Caco-2 (cell line): ENCODE data around the gene IFT81. TPM values are rescaled to one million over a fixed set of nuclear protein-coding genes. Genes with fewer than 3 reads are reported as not detected.

Experiments
- BruUV-seq: library from RNA; stranded (reverse); fragments of 400-500 nt; replicated peaks from 2 replicates; lab custom pipeline; 2021; lab: Mats Ljungman, UMichigan
- CTCF ChIA-PET: fragments of 300-600 bp; sonication (Branson Sonifier 250); formaldehyde crosslinking; loops from one replicate; lab custom pipeline; 2022; ENCODE audit warnings: antibody characterized with exemption; lab: Charles Lee
- POLR2A ChIA-PET: fragments of 300-600 bp; sonication (Branson Sonifier 250); formaldehyde crosslinking; loops from one replicate; lab custom pipeline; 2022; ENCODE audit warnings: antibody characterized with exemption; lab: Charles Lee
- DNase-seq, 2 experiments: peaks; one replicate each; pipeline versions ENCODE4 v3.0.0 to v3.0.0-alpha.2; 2020 to 2022
- H3K27me3 ChIP-seq: replicated peaks from 2 replicates; pipeline ENCODE4 v1.6.0; 2011; ENCODE audit warnings: low read length; ENCODE audit not compliant: control insufficient read depth, insufficient read depth
- H3K36me3 ChIP-seq: 2 replicates; pipeline ENCODE4 v1.5.1; 2011; ENCODE audit warnings: low read length; ENCODE audit not compliant: control insufficient read depth, insufficient read depth
- H3K4me1 ChIP-seq: fragments of 250-450 bp; sonication (Bioruptor Pico); 2 replicates; pipeline ENCODE4 v1.5.1; 2020; ENCODE audit warnings: mild to moderate bottlenecking
- H3K4me3 ChIP-seq: 2 replicates; pipeline ENCODE4 v1.5.1; 2011; ENCODE audit warnings: low read depth, mild to moderate bottlenecking, control low read depth, low read length
- H3K9me3 ChIP-seq: fragments of 250-450 bp; sonication (Bioruptor Pico); 2 replicates; pipeline ENCODE4 v1.5.1; 2020; ENCODE audit warnings: mild to moderate bottlenecking, moderate library complexity
- H3K27ac Mint-ChIP-seq: one replicate; pipeline ENCODE4 v1.8.0; 2022; ENCODE audit warnings: mixed read lengths; ENCODE audit not compliant: unreplicated experiment
- H3K27me3 Mint-ChIP-seq: one replicate; pipeline ENCODE4 v1.8.0; 2022; ENCODE audit warnings: mixed read lengths; ENCODE audit not compliant: insufficient read depth, unreplicated experiment
- H3K36me3 Mint-ChIP-seq: one replicate; pipeline ENCODE4 v1.8.0; 2022; ENCODE audit warnings: mild to moderate bottlenecking, mixed read lengths; ENCODE audit not compliant: insufficient read depth, unreplicated experiment
- H3K4me1 Mint-ChIP-seq: one replicate; pipeline ENCODE4 v1.8.0; 2022; ENCODE audit warnings: low read depth, mixed read lengths; ENCODE audit not compliant: unreplicated experiment
- H3K4me3 Mint-ChIP-seq: one replicate; pipeline ENCODE4 v1.8.0; 2022; ENCODE audit warnings: mild to moderate bottlenecking, moderate library complexity, mixed read lengths; ENCODE audit not compliant: unreplicated experiment
- H3K9me3 Mint-ChIP-seq: one replicate; pipeline ENCODE4 v1.8.0; 2022; ENCODE audit warnings: mixed read lengths; ENCODE audit not compliant: unreplicated experiment
- intact Hi-C: fragments of 100-400 bp; cut with micrococcal nuclease; formaldehyde crosslinking; loops from one replicate; pipeline ENCODE4 v1.10.0; 2022; ENCODE audit not compliant: unreplicated experiment
- total RNA-seq: library from RNA; stranded (reverse); gene quantifications from 2 replicates; pipeline ENCODE4 v1.2.3, GENCODE V29; 2022
- TF ChIP-seq, protein P1 (sequence below), 2 experiments: fragments of 200-600 bp in 1 of 2; IDR thresholded peaks; 1 replicate in 1 of 2; 2 replicates in 1 of 2; pipeline versions ENCODE4 v1.5.1 to v1.8.0; 2011 to 2022; ENCODE audit warnings: antibody characterized with exemption in 1 of 2, control low read depth in 1 of 2, inconsistent platforms in 1 of 2, low read depth in 1 of 2, low read length in 1 of 2, mild to moderate bottlenecking in 1 of 2, moderate library complexity in 1 of 2; ENCODE audit not compliant: insufficient read depth in 1 of 2, severe bottlenecking in 1 of 2, unreplicated experiment in 1 of 2

Gene IFT81
- total RNA-seq, 1 experiment from 2014 or later: 5.9 TPM

DNA sequence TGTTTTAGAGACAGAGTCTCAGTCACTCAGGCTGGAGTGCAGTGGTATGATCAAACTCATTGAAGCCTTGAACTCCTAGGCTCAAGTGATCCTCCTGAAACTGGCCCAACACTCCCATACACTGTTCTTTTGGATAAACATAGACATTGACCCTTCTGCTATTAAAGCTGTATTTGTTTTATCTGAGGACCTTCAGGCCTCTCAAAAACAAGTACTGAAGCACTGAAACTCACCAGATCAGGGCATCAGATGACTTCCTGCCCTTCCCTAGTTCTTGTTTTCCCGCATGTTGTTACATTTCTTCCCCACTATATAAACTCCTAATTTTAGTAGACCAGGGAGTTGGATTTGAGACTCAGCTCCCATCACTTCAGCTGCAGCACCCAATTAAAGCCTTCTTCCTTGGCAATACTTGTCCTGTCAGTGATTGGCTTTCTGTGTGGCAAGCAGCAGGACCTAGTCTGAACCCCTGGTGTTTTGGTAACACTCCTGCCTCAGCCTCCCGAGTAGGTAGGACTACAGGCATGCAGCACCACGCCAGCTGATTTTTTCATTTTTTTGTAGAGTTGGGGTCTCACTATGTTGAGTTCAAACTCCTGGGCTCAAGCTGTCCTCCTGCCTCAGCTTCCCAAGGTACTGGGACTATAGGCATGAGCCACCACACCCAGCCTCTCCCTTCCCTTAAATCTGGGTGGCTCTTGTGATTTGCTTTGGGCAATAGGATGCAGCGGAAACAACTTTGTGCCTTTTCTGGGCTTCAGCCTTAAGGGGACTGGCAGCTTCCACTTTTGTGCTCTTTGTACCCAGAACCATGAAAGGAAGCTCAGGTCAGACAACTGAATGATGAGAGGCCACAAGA lies 12.5 kb upstream of the IFT81 start:
- no peaks in the 10 kb centered on the region for H3K36me3 ChIP-seq
- no peaks in the 10 kb centered on the region for H3K27me3 ChIP-seq
- ChIA-PET POLR2A (no interaction called here), CTCF (interaction anchor here (0.8 kb wide), 2 partner anchors 10 to 12 kb away, joined by 3 to 4 read pairs; partner anchors contain the start of gene IFT81)
- no peak for DNase-seq
- H3K4me3 ChIP-seq: no peak overlapping the region
- peaks cover 14% of the 10 kb centered on the region for H3K4me1 Mint-ChIP-seq
- no peak overlapping the region for H3K27ac Mint-ChIP-seq
- H3K9me3 ChIP-seq: peaks cover 5% of the 10 kb centered on the region; the same call in 1 of the 2 replicates
- no peaks in the 10 kb centered on the region for H3K27me3 Mint-ChIP-seq
- peaks cover 23% of the 10 kb centered on the region for H3K4me1 ChIP-seq
- peaks cover 5% of the 10 kb centered on the region for H3K36me3 Mint-ChIP-seq
- H3K9me3 Mint-ChIP-seq: no peaks in the 10 kb centered on the region
- TF ChIP-seq, protein P1, sequence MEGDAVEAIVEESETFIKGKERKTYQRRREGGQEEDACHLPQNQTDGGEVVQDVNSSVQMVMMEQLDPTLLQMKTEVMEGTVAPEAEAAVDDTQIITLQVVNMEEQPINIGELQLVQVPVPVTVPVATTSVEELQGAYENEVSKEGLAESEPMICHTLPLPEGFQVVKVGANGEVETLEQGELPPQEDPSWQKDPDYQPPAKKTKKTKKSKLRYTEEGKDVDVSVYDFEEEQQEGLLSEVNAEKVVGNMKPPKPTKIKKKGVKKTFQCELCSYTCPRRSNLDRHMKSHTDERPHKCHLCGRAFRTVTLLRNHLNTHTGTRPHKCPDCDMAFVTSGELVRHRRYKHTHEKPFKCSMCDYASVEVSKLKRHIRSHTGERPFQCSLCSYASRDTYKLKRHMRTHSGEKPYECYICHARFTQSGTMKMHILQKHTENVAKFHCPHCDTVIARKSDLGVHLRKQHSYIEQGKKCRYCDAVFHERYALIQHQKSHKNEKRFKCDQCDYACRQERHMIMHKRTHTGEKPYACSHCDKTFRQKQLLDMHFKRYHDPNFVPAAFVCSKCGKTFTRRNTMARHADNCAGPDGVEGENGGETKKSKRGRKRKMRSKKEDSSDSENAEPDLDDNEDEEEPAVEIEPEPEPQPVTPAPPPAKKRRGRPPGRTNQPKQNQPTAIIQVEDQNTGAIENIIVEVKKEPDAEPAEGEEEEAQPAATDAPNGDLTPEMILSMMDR (IDR thresholded peaks at IDR 0.05; ENCODE audit: insufficient read depth in 1 of 2, low read depth in 1 of 2, low read length in 1 of 2, severe bottlenecking in 1 of 2, unreplicated experiment in 1 of 2): no peak
- BruUV-seq: no TSS peak
- intact Hi-C loops: no loop called here
- no peak overlapping the region for H3K4me3 Mint-ChIP-seq

- no peaks in the 10 kb centered on the region for H3K36me3 ChIP-seq
- peaks cover 14% of the 10 kb centered on the region for H3K4me1 Mint-ChIP-seq
- H3K4me3 ChIP-seq: no peak overlapping the region
- peaks cover 5% of the 10 kb centered on the region; the same call in 1 of the 2 replicates for H3K9me3 ChIP-seq
- POLR2A ChIA-PET: no interaction called here
- BruUV-seq: no TSS peak
- no peaks in the 10 kb centered on the region for H3K27me3 ChIP-seq
- intact Hi-C loops: no loop called here
- peaks cover 5% of the 10 kb centered on the region for H3K36me3 Mint-ChIP-seq
- peaks cover 23% of the 10 kb centered on the region for H3K4me1 ChIP-seq
- H3K27ac Mint-ChIP-seq: no peak overlapping the region
- DNase-seq: no peak
- TF ChIP-seq, protein P1 (IDR thresholded peaks at IDR 0.05; ENCODE audit: insufficient read depth in 1 of 2, low read depth in 1 of 2, low read length in 1 of 2, severe bottlenecking in 1 of 2, unreplicated experiment in 1 of 2): no peak
- H3K9me3 Mint-ChIP-seq: no peaks in the 10 kb centered on the region
- H3K27me3 Mint-ChIP-seq: no peaks in the 10 kb centered on the region
- CTCF ChIA-PET: no interaction called here
- no peak overlapping the region for H3K4me3 Mint-ChIP-seq
Measured at GRCh38 chr12:110112335-110112660, 11.9 kb upstream of the IFT81 start.

DNA sequence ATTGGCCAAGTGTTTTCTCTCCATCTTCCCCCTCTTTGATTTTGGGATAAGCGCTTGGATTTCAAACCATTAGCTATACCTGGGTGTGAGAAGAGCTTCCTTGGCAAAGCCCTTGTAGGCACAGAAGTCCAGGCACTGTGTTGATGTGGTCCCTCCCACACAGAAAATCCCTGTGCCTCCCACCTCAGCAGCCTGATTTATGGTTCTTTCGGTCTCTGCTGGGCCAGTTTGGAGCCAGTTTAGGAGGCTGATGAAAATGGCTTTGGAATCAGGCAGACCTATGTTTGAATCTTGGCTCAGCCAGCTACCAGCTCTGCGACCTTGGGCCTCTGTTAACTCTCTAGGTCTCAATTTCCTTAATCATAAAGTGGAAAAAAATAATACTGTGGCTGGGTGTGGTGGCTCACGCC lies 9.6 kb upstream of the IFT81 start:
- intact Hi-C loops: no loop called here
- DNase-seq: no peak
- no peaks in the 10 kb centered on the region for H3K27me3 Mint-ChIP-seq
- H3K9me3 ChIP-seq: peaks cover 5% of the 10 kb centered on the region; the same call in 1 of the 2 replicates
- H3K4me3 Mint-ChIP-seq: no peak overlapping the region
- no peaks in the 10 kb centered on the region for H3K27me3 ChIP-seq
- ChIA-PET POLR2A (no interaction called here), CTCF (interaction anchor here (0.7 kb wide), 1 partner anchor 9 kb away, joined by 3 read pairs; no protein-coding TSS in a partner anchor)
- no peaks in the 10 kb centered on the region for H3K36me3 ChIP-seq
- H3K27ac Mint-ChIP-seq: no peak overlapping the region
- no TSS peak for BruUV-seq
- H3K4me1 Mint-ChIP-seq: peaks cover 2% of the 10 kb centered on the region
- TF ChIP-seq, protein P1 (IDR thresholded peaks at IDR 0.05; ENCODE audit: insufficient read depth in 1 of 2, low read depth in 1 of 2, low read length in 1 of 2, severe bottlenecking in 1 of 2, unreplicated experiment in 1 of 2): no peak
- H3K9me3 Mint-ChIP-seq: no peaks in the 10 kb centered on the region
- peaks cover 12% of the 10 kb centered on the region for H3K4me1 ChIP-seq
- H3K4me3 ChIP-seq: no peak overlapping the region
- H3K36me3 Mint-ChIP-seq: peaks cover 1% of the 10 kb centered on the region
